Left renal cortex interstitium (tissue), 4 donors: ENCODE data around the gene TREML2. TPM values are rescaled to one million over a fixed set of nuclear protein-coding genes. Genes with fewer than 3 reads are reported as not detected.
A peak's percentile ranks its signal among the peaks of the same experiment; 100 is the strongest.
"Not testable (repeated sequence)": the region's sequence is repeated elsewhere in the genome, so short reads cannot be mapped to it uniquely, and the experiment has no call there.

Experiments used
- DNase-seq, 4 donors: peaks; one replicate each; pipeline ENCODE4 v3.0.0-alpha.2; 2013; ENCODE audit warnings: low read depth in 4 of 4, low spot score in 2 of 4, missing footprints in 1 of 4
- polyA plus RNA-seq, 4 donors: library from polyadenylated mRNA; unstranded; fragments of 120-200 nt; gene quantifications; one replicate each; pipeline ENCODE4 v1.2.1, GENCODE V29; 2013; ENCODE audit not compliant: insufficient read length in 4 of 4

TREML2 gene
- polyA plus RNA-seq, 4 donors = 0.08 to 0.13 (median 0.12) TPM

- DNase-seq = no peak
Measured at GRCh38 chr6:41209547-41210320, 8.8 kb upstream of the TREML2 start.

- no peak for DNase-seq
Measured at GRCh38 chr6:41208439-41209106, 7.6 kb upstream of the TREML2 start.

- DNase-seq = no peak
Measured at GRCh38 chr6:41204156-41204555, 3.2 kb upstream of the TREML2 start.

GRCh38 chr6:41201764-41202173, 820 bp upstream of the TREML2 start:
- DNase-seq = no peak

- DNase-seq = no peak
Measured at GRCh38 chr6:41200296-41200900, 551 bp downstream of the TREML2 start.

GRCh38 chr6:41199552-41200246, 1.2 kb downstream of the TREML2 start:
- DNase-seq = no peak

- DNase-seq = no peak
Measured at GRCh38 chr6:41197234-41197633, 3.7 kb downstream of the TREML2 start.

- no peak for DNase-seq
Measured at GRCh38 chr6:41194386-41194785, 6.6 kb downstream of the TREML2 start.

GRCh38 chr6:41193884-41194283, 7.1 kb downstream of the TREML2 start:
- DNase-seq = no peak

GRCh38 chr6:41193171-41193734, 7.7 kb downstream of the TREML2 start:
- DNase-seq = no peak

GRCh38 chr6:41191569-41191968, 9.4 kb downstream of the TREML2 start:
- DNase-seq = no peak

GRCh38 chr6:41190791-41191190, 10.2 kb downstream of the TREML2 start:
- no peak for DNase-seq

GRCh38 chr6:41189967-41190366, 11.0 kb downstream of the TREML2 start:
- no peak for DNase-seq

- DNase-seq = not testable (repeated sequence)
Measured at GRCh38 chr6:41189046-41189445, 11.9 kb downstream of the TREML2 start.

GRCh38 chr6:41187924-41188886, 12.7 kb downstream of the TREML2 start:
- no peak for DNase-seq

- no peak for DNase-seq
Measured at GRCh38 chr6:41186031-41186562, 14.9 kb downstream of the TREML2 start.

- DNase-seq = no peak
Measured at GRCh38 chr6:41184761-41185160, 16.2 kb downstream of the TREML2 start.

- DNase-seq = peak in 1 of 4 donors; percentile 17
Measured at GRCh38 chr6:41182069-41183034, 18.6 kb downstream of the TREML2 start.
